Activated CD8-positive, alpha-beta T cell treated with anti-CD3 and anti-CD28 coated beads for 36 hours (primary cell): ENCODE data around the gene TAC4. TPM values are rescaled to one million over a fixed set of nuclear protein-coding genes. Genes with fewer than 3 reads are reported as not detected.

ENCODE experiments used
- ATAC-seq: fragments of 200-7000 bp; cut with Tn5 transposase; one replicate; pipeline ENCODE4 v1.10.0; 2021; ENCODE audit warnings: mild to moderate bottlenecking, moderate library complexity
- CTCF ChIA-PET: fragments of 350-600 bp; sonication (Branson Sonifier 250); formaldehyde crosslinking; loops from one replicate; lab custom pipeline; 2021; ENCODE audit warnings: antibody characterized with exemption; lab: Charles Lee
- POLR2A ChIA-PET: fragments of 350-600 bp; sonication (Branson Sonifier 250); formaldehyde crosslinking; loops from one replicate; lab custom pipeline; 2021; ENCODE audit warnings: antibody characterized with exemption; lab: Charles Lee
- DNase-seq: peaks from one replicate; pipeline ENCODE4 v3.0.0-alpha.2; 2020
- H3K27ac Mint-ChIP-seq: one replicate; pipeline ENCODE4 v1.8.0; 2021; ENCODE audit warnings: mild to moderate bottlenecking, mixed read lengths
- H3K27me3 Mint-ChIP-seq: one replicate; pipeline ENCODE4 v1.8.0; 2021; ENCODE audit warnings: mixed read lengths
- H3K36me3 Mint-ChIP-seq: one replicate; pipeline ENCODE4 v1.8.0; 2021; ENCODE audit warnings: low read depth, mixed read lengths
- H3K4me1 Mint-ChIP-seq: one replicate; pipeline ENCODE4 v1.8.0; 2021; ENCODE audit warnings: low read depth, mixed read lengths
- H3K4me3 Mint-ChIP-seq: one replicate; pipeline ENCODE4 v1.8.0; 2021; ENCODE audit warnings: mild to moderate bottlenecking, moderate library complexity, mixed read lengths
- H3K9me3 Mint-ChIP-seq: one replicate; pipeline ENCODE4 v1.8.0; 2021; ENCODE audit warnings: mixed read lengths
- intact Hi-C: fragments of 100-400 bp; cut with micrococcal nuclease; formaldehyde crosslinking; loops from one replicate; pipeline ENCODE4 v1.10.0; 2022
- total RNA-seq, 2 experiments: library from RNA; stranded (reverse); gene quantifications; one replicate each; pipeline ENCODE4 v1.2.3, GENCODE V29; 2021
- TF ChIP-seq, protein P1 (sequence below): fragments of 200-600 bp; IDR thresholded peaks from one replicate; pipeline ENCODE4 v1.8.0; 2022; ENCODE audit warnings: antibody characterized with exemption, mild to moderate bottlenecking

Gene TAC4
- total RNA-seq, 2 experiments from 2014 or later: not detected

DNA sequence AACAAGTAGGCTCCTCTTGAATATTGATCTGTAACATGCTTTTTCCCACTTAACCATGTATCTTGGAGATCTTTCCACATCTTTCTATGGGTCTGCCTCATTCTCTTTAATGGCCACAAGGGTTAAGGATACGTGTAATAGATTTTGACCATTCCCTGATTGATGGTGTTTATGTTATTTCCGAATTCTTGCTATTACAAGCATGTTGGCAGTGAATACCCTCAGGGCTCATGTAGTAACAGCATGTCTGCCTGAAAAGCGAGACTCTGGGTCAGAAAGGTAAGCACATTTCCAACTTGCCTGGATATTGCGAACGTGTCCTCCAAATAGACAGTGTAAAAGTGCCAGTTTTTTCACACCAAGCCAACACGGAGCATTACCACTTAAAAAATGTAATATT lies 5.0 kb downstream of the TAC4 start:
- DNase-seq (no peak), ATAC-seq (no peak)
- H3K4me3 Mint-ChIP-seq: no peak overlapping the region
- H3K9me3 Mint-ChIP-seq: no peaks in the 10 kb centered on the region
- peaks cover 7% of the 10 kb centered on the region for H3K4me1 Mint-ChIP-seq
- peaks cover 1% of the 10 kb centered on the region for H3K36me3 Mint-ChIP-seq
- TF ChIP-seq, protein P1, sequence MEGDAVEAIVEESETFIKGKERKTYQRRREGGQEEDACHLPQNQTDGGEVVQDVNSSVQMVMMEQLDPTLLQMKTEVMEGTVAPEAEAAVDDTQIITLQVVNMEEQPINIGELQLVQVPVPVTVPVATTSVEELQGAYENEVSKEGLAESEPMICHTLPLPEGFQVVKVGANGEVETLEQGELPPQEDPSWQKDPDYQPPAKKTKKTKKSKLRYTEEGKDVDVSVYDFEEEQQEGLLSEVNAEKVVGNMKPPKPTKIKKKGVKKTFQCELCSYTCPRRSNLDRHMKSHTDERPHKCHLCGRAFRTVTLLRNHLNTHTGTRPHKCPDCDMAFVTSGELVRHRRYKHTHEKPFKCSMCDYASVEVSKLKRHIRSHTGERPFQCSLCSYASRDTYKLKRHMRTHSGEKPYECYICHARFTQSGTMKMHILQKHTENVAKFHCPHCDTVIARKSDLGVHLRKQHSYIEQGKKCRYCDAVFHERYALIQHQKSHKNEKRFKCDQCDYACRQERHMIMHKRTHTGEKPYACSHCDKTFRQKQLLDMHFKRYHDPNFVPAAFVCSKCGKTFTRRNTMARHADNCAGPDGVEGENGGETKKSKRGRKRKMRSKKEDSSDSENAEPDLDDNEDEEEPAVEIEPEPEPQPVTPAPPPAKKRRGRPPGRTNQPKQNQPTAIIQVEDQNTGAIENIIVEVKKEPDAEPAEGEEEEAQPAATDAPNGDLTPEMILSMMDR: no peak
- ChIA-PET POLR2A (interaction anchor here (1.4 kb wide), 1 partner anchor 9 kb away, joined by 3 read pairs; no protein-coding TSS in a partner anchor), CTCF (no interaction called here)
- H3K27me3 Mint-ChIP-seq: no peaks in the 10 kb centered on the region
- no peak overlapping the region for H3K27ac Mint-ChIP-seq
- intact Hi-C loops: no loop called here

DNA sequence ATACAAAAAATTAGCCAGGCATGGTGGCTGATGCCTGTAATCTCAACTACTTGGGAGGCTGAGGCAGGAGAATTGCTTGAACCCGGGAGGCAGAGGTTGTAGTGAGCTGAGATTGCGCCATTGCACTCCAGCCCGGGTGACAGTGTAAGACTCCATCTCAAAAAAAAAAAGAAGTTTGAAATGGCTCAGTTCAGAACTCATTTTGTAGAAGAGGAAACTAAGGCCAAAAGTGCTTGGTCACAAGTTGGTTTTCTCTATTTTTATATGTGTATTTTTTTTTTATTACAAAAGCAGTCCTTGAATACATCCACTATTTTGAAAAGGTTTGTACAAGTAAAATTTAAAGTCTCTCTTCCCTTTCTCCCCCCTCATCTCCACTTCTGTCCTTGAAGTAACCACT lies 5.5 kb downstream of the TAC4 start:
- no peak for DNase-seq
- intact Hi-C loops: no loop called here
- ChIA-PET CTCF (no interaction called here), POLR2A (no interaction called here)
- H3K36me3 Mint-ChIP-seq: peaks cover 1% of the 10 kb centered on the region
- no peaks in the 10 kb centered on the region for H3K9me3 Mint-ChIP-seq
- no peak overlapping the region for H3K4me3 Mint-ChIP-seq
- H3K4me1 Mint-ChIP-seq: peaks cover 7% of the 10 kb centered on the region
- no peaks in the 10 kb centered on the region for H3K27me3 Mint-ChIP-seq
- TF ChIP-seq, protein P1: no peak
- H3K27ac Mint-ChIP-seq: no peak overlapping the region
- ATAC-seq: no peak

DNA sequence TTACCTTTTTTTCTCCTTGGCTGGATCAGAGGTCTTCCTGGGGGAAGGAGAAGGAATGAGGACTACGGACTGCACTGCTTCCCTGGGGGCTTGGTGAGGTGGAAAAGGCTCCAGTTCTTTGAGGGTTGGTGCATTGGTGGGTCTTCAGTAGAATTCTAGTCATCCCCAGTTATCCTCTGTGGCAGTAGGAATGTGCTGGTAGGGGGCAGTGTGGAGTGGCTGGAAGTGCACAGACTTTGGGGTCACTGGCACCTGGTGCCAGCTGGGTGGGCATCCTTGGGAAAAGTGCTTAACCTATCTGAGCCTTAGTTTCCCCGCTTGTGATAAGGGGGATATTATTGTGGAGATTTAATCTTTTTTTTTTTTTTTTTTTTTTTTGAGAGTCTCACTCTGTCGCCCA lies 6.3 kb downstream of the TAC4 start:
- no peak overlapping the region for H3K27ac Mint-ChIP-seq
- TF ChIP-seq, protein P1: no peak
- no peaks in the 10 kb centered on the region for H3K9me3 Mint-ChIP-seq
- ATAC-seq: no peak
- H3K27me3 Mint-ChIP-seq: no peaks in the 10 kb centered on the region
- H3K4me3 Mint-ChIP-seq: no peak overlapping the region
- CTCF ChIA-PET: no interaction called here
- peaks cover 7% of the 10 kb centered on the region for H3K4me1 Mint-ChIP-seq
- peaks cover 1% of the 10 kb centered on the region for H3K36me3 Mint-ChIP-seq
- POLR2A ChIA-PET: no interaction called here
- intact Hi-C loops: no loop called here
- DNase-seq: no peak

DNA sequence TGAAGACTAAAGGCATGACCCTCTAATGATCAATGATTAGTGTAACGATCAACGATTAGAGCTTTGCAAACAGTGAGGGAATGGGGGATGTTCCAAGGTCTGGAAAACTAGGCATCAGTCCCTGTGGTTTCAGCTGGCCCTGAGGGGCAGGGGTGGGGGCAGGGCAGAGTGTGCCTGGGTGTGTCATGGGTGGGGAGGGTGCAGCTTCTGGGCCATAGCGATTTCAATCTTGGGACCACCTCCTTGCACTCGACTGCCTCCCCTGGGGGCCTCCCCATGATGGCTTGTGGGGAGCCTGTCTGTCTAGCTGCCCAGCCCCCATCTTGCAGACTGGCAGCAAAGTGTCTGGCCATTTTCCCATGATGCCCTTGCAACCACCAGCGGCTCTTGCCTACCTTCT lies 8.4 kb downstream of the TAC4 start:
- Mint-ChIP-seq H3K27ac (no peak overlapping the region), H3K4me3 (no peak overlapping the region), H3K27me3 (no peaks in the 10 kb centered on the region), H3K9me3 (no peaks in the 10 kb centered on the region), H3K4me1 (no peaks in the 10 kb centered on the region), H3K36me3 (peaks cover 5% of the 10 kb centered on the region)
- DNase-seq: no peak
- no peak for ATAC-seq
- CTCF ChIA-PET: interaction anchor here (1.5 kb wide), 1 partner anchor 8 kb away, joined by 3 read pairs; no protein-coding TSS in a partner anchor
- POLR2A ChIA-PET: interaction anchor here (1.0 to 1.5 kb wide), 2 partner anchors 10 to 11 kb away, joined by 3 read pairs; no protein-coding TSS in a partner anchor
- intact Hi-C loops: no loop called here
- TF ChIP-seq, protein P1: no peak

DNA sequence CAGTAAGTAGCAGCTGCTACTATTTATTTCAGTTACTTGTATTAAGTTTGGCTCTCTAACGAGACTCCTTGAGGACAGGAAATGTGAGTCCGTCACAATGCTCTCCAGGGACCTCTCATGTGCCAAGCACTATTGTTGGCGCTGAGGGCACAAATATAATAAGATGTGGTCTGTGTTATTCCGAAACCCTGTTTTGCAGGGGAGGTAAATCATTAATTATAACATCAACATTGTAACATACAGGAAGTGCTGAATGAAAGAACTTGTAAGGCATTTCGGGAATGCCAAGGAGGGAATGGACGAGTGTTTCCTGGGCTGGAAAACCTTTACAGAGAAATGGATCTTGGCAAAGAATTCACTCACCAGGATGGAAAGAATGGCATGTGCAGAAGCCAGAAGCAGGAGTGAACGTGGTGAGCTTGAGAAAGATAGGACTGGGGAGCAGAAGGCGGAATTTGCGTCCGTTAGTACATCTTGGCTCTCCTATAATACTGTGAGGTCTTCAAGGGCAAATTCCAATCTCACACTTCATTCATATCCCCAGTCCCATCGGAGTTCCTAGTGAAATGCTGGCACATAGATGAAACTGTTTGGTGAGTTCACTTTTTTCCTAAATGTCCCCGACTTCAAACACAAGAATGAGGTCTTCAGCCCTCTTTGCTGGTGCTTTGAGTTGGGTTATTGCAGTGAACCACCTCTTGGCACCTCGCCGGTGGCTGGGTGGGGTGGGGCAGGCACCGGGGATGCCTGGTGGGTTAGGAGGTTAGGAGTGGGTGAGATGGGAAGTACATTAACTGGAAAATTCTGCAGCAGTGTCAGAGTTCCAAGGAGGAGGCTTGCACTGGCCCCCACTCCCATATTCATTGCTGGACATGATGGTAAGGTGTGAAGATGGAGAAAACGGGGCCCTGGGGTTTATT lies 11.5 kb downstream of the TAC4 start:
- no peak overlapping the region for H3K4me3 Mint-ChIP-seq

More for the DNA sequence above, 11.5 kb downstream of the TAC4 start:
- intact Hi-C loops: no loop called here
- no peaks in the 10 kb centered on the region for H3K4me1 Mint-ChIP-seq
- ATAC-seq (no peak), DNase-seq (no peak)
- H3K27me3 Mint-ChIP-seq: no peaks in the 10 kb centered on the region
- no peaks in the 10 kb centered on the region for H3K9me3 Mint-ChIP-seq
- ChIA-PET POLR2A (no interaction called here), CTCF (interaction anchor here (0.5 kb wide), 1 partner anchor 123 kb away, joined by 3 read pairs; no protein-coding TSS in a partner anchor)
- TF ChIP-seq, protein P1: no peak
- H3K27ac Mint-ChIP-seq: no peak overlapping the region
- peaks cover 12% of the 10 kb centered on the region for H3K36me3 Mint-ChIP-seq
